ENCODE results near the gene RIPK1.

Gene RIPK1

GRCh38 chr6:3157131-3157933 is 89.0 kb downstream of the RIPK1 start, which contains the start of gene TUBB2A:
Gene TUBB2A, minus strand, starts transcription at chr6:3157544. Its CDS starts 81 bp downstream, at chr6:3157463.
- Histone ChIP-seq H3K4me3 (peak within 1 kb of the TSS; percentile 97), H3K27ac (peak within 1 kb of the TSS; percentile 91 to 94)
- DNase-seq (ENCODE audit: low spot score): peak; percentile 88
- peak; percentile 24 for TF ChIP-seq CTCF (IDR thresholded peaks at IDR 0.05)

- DNase-seq (ENCODE audit: low spot score): no peak
- Histone ChIP-seq H3K27ac (peak overlapping the region in 1 of 2 donors; percentile 46), H3K4me3 (no peak overlapping the region)
- no peak for TF ChIP-seq CTCF (IDR thresholded peaks at IDR 0.05)
Observed at GRCh38 chr6:3159805-3160781, 91.8 kb downstream of the RIPK1 start.

GRCh38 chr6:3162067-3162497 is 93.8 kb downstream of the RIPK1 start:
- DNase-seq (ENCODE audit: low spot score): no peak
- Histone ChIP-seq H3K27ac (peak overlapping the region; percentile 85 to 94), H3K4me3 (peak overlapping the region; percentile 77)
- no peak for TF ChIP-seq CTCF (IDR thresholded peaks at IDR 0.05)

GRCh38 chr6:3162565-3163247 is 94.4 kb downstream of the RIPK1 start:
- Histone ChIP-seq H3K27ac (peak overlapping the region; percentile 85 to 94), H3K4me3 (peak overlapping the region; percentile 77)
- peak; percentile 85 for DNase-seq (ENCODE audit: low spot score)
- TF ChIP-seq CTCF (IDR thresholded peaks at IDR 0.05): no peak

- Histone ChIP-seq H3K27ac (peak overlapping the region; percentile 85 to 94), H3K4me3 (peak overlapping the region; percentile 77)
- no peak for DNase-seq (ENCODE audit: low spot score)
- no peak for TF ChIP-seq CTCF (IDR thresholded peaks at IDR 0.05)
Observed at GRCh38 chr6:3163248-3163594, 94.9 kb downstream of the RIPK1 start.

GRCh38 chr6:3164388-3164787 is 96.1 kb downstream of the RIPK1 start:
- no peak overlapping the region for H3K27ac ChIP-seq
- no peak for TF ChIP-seq CTCF (IDR thresholded peaks at IDR 0.05)
- no peak overlapping the region for H3K4me3 ChIP-seq
- no peak for DNase-seq (ENCODE audit: low spot score)
